Natural killer cell (primary cell): Measurements from ENCODE around the gene DDRGK1. TPM values are rescaled to one million over a fixed set of nuclear protein-coding genes. Genes with fewer than 3 reads are reported as not detected.
"Not testable (repeated sequence)": the region's sequence is repeated elsewhere in the genome, so short reads cannot be mapped to it uniquely, and the experiment has no call there.

ENCODE experiments used
- ATAC-seq, 3 donors: fragments of 150-1000 bp in 2 of 3; fragments of 200-7000 bp in 1 of 3; cut with Tn5 transposase; 1 replicate in 1 of 3; 2 replicates in 2 of 3; pipeline ENCODE4 v1.10.0; 2021; ENCODE audit warnings: mild to moderate bottlenecking in 2 of 3, moderate library complexity in 2 of 3
- DNase-seq, 2 donors: peaks; one replicate each; pipeline versions ENCODE4 v3.0.0 to v3.0.0-alpha.2; 2013 to 2021; ENCODE audit warnings: mixed read lengths in 1 of 2
- H3K27ac ChIP-seq: one replicate; pipeline ENCODE4 v1.5.1; 2013; ENCODE audit warnings: mild to moderate bottlenecking, low read length
- H3K27me3 ChIP-seq: one replicate; pipeline ENCODE4 v1.6.1; 2013; ENCODE audit warnings: low read length; ENCODE audit not compliant: control insufficient read depth, insufficient read depth
- H3K36me3 ChIP-seq: one replicate; pipeline ENCODE4 v1.6.1; 2013; ENCODE audit warnings: low read length; ENCODE audit not compliant: control insufficient read depth, insufficient read depth
- H3K4me1 ChIP-seq: one replicate; pipeline ENCODE4 v1.6.1; 2013; ENCODE audit warnings: low read length; ENCODE audit not compliant: control insufficient read depth, insufficient read depth
- H3K4me3 ChIP-seq: one replicate; pipeline ENCODE4 v1.5.1; 2013; ENCODE audit warnings: low read length
- H3K9me3 ChIP-seq: one replicate; pipeline ENCODE4 v1.6.1; 2013; ENCODE audit warnings: low read length; ENCODE audit not compliant: control insufficient read depth, insufficient read depth
- H3K27ac Mint-ChIP-seq, 2 donors: one replicate each; pipeline ENCODE4 v1.8.0; 2022; ENCODE audit warnings: mild to moderate bottlenecking in 2 of 2, mixed read lengths in 2 of 2, moderate library complexity in 1 of 2
- H3K27me3 Mint-ChIP-seq, 2 donors: one replicate each; pipeline ENCODE4 v1.8.0; 2022; ENCODE audit warnings: low read depth in 2 of 2, mixed read lengths in 2 of 2
- H3K36me3 Mint-ChIP-seq: one replicate; pipeline ENCODE4 v1.8.0; 2022; ENCODE audit warnings: mixed read lengths
- H3K4me1 Mint-ChIP-seq, 2 donors: one replicate each; pipeline ENCODE4 v1.8.0; 2022; ENCODE audit warnings: mixed read lengths in 2 of 2
- H3K4me3 Mint-ChIP-seq: one replicate; pipeline ENCODE4 v1.8.0; 2022; ENCODE audit warnings: mild to moderate bottlenecking, moderate library complexity, mixed read lengths
- H3K9me3 Mint-ChIP-seq, 2 donors: one replicate each; pipeline ENCODE4 v1.8.0; 2022; ENCODE audit warnings: mixed read lengths in 2 of 2
- CTCF ChIP-seq: fragments of 200-600 bp; IDR thresholded peaks from one replicate; pipeline ENCODE4 v1.8.0; 2022; ENCODE audit warnings: antibody characterized with exemption
- WGBS: methylation state at CpG from one replicate; pipeline ENCODE4 v1.1.7; 2013; ENCODE audit warnings: missing lambda C conversion rate; ENCODE audit not compliant: insufficient coverage; 5-methylcytosine and 5-hydroxymethylcytosine counted together
- intact Hi-C: fragments of 100-400 bp; cut with micrococcal nuclease; formaldehyde crosslinking; loops from one replicate; pipeline ENCODE4 v1.14.2; 2022
- total RNA-seq, 4 donors: library from RNA; stranded (reverse); fragments of 120-200 nt in 1 of 4; gene quantifications; one replicate each; pipeline versions ENCODE4 v1.2.3 to v1.2.4, GENCODE V29; 2013 to 2022

DDRGK1 gene
- total RNA-seq, 3 donors from 2014 or later (not counting 1 experiment from before 2014, with no cell fraction given) = 47.8 to 52.6 (median 52.4) TPM

GRCh38 chr20:3222635-3223600 lies 18.4 kb upstream of the DDRGK1 start:
- DNase-seq = peak in 1 of 2 donors; percentile 66

GRCh38 chr20:3221398-3222226 lies 17.1 kb upstream of the DDRGK1 start:
- H3K9me3 Mint-ChIP-seq = no peaks in the 10 kb centered on the region
- no peak overlapping the region for H3K27ac Mint-ChIP-seq
- Histone ChIP-seq H3K36me3 (peaks cover 19% of the 10 kb centered on the region), H3K4me3 (no peak overlapping the region), H3K27ac (no peak overlapping the region), H3K4me1 (peaks cover 22% of the 10 kb centered on the region), H3K9me3 (no peaks in the 10 kb centered on the region), H3K27me3 (no peaks in the 10 kb centered on the region)
- WGBS = 94% methylated on average over 18 of the region's 18 CpGs
- no peak for ATAC-seq
- TF ChIP-seq CTCF = no peak
- H3K4me3 Mint-ChIP-seq = no peak overlapping the region
- intact Hi-C loops = no loop called here
- peaks cover 9% of the 10 kb centered on the region for H3K36me3 Mint-ChIP-seq
- H3K27me3 Mint-ChIP-seq = no peaks in the 10 kb centered on the region
- no peak for DNase-seq
- H3K4me1 Mint-ChIP-seq = no peaks in the 10 kb centered on the region

More at GRCh38 chr20:3222635-3223600, 18.4 kb upstream of the DDRGK1 start:
- Histone ChIP-seq H3K4me1 (peaks cover 22% of the 10 kb centered on the region), H3K4me3 (no peak overlapping the region), H3K27ac (no peak overlapping the region), H3K27me3 (no peaks in the 10 kb centered on the region), H3K9me3 (no peaks in the 10 kb centered on the region), H3K36me3 (peaks cover 17% of the 10 kb centered on the region)
- no peak for TF ChIP-seq CTCF
- H3K36me3 Mint-ChIP-seq = peaks cover 9% of the 10 kb centered on the region
- H3K9me3 Mint-ChIP-seq = no peaks in the 10 kb centered on the region
- intact Hi-C loops = no loop called here
- no peak overlapping the region for H3K4me3 Mint-ChIP-seq
- H3K27me3 Mint-ChIP-seq = no peaks in the 10 kb centered on the region
- H3K4me1 Mint-ChIP-seq = no peaks in the 10 kb centered on the region
- ATAC-seq = peak in 2 of 3 donors; percentile 44 to 50
- 42% methylated on average over 25 of the region's 25 CpGs for WGBS
- H3K27ac Mint-ChIP-seq = no peak overlapping the region

GRCh38 chr20:3218307-3218988 lies 14.0 kb upstream of the DDRGK1 start:
- no peaks in the 10 kb centered on the region for H3K9me3 ChIP-seq
- H3K27ac Mint-ChIP-seq = no peak overlapping the region
- TF ChIP-seq CTCF = peak; percentile 87
- peaks cover 20% of the 10 kb centered on the region for H3K4me1 ChIP-seq
- peaks cover 9% of the 10 kb centered on the region for H3K36me3 Mint-ChIP-seq
- 28% methylated on average over 28 of the region's 30 CpGs for WGBS
- ATAC-seq (peak; percentile 87 to 99 (median 94)), DNase-seq (peak; percentile 66 to 78)
- peaks cover 0 to 3% of the 10 kb centered on the region in 2 donors for H3K4me1 Mint-ChIP-seq
- no peak overlapping the region for H3K4me3 Mint-ChIP-seq
- peaks cover 30% of the 10 kb centered on the region for H3K36me3 ChIP-seq
- no peaks in the 10 kb centered on the region for H3K27me3 Mint-ChIP-seq
- H3K9me3 Mint-ChIP-seq = no peaks in the 10 kb centered on the region
- no peak overlapping the region for H3K27ac ChIP-seq
- intact Hi-C loops = no loop called here
- no peak overlapping the region for H3K4me3 ChIP-seq
- H3K27me3 ChIP-seq = no peaks in the 10 kb centered on the region

GRCh38 chr20:3215359-3215917 lies 11.0 kb upstream of the DDRGK1 start:
- not testable (repeated sequence) for H3K27ac ChIP-seq
- 96% methylated on average over 5 of the region's 7 CpGs for WGBS
- H3K36me3 ChIP-seq = peaks cover 24% of the 10 kb centered on the region

More at GRCh38 chr20:3215359-3215917, 11.0 kb upstream of the DDRGK1 start:
- ATAC-seq, intact Hi-C loops, DNase-seq, H3K27me3 Mint-ChIP-seq, H3K9me3 Mint-ChIP-seq, H3K36me3 Mint-ChIP-seq, H3K27me3 ChIP-seq, H3K9me3 ChIP-seq, H3K27ac Mint-ChIP-seq, H3K4me3 ChIP-seq, H3K4me3 Mint-ChIP-seq: not testable (repeated sequence)
- peaks cover 10% of the 10 kb centered on the region for H3K4me1 ChIP-seq
- peaks cover under 1 to 16% of the 10 kb centered on the region in 2 donors for H3K4me1 Mint-ChIP-seq
